H1 (cell line): ENCODE data around the gene RAMP1. TPM values are rescaled to one million over a fixed set of nuclear protein-coding genes. Genes with fewer than 3 reads are reported as not detected.
A peak's percentile ranks its signal among the peaks of the same experiment; 100 is the strongest.

ENCODE experiments used
- CTCF ChIA-PET: fragments of 300-600 bp; sonication (Branson Sonifier 250); formaldehyde crosslinking; loops from one replicate; lab custom pipeline; 2021; ENCODE audit not compliant: partially characterized antibody; lab: Charles Lee
- POLR2A ChIA-PET: fragments of 300-600 bp; sonication (Branson Sonifier 250); formaldehyde crosslinking; loops from one replicate; lab custom pipeline; 2021; ENCODE audit warnings: inconsistent platforms; ENCODE audit not compliant: partially characterized antibody; lab: Charles Lee
- DNase-seq, 2 experiments: peaks; one replicate each; pipeline versions ENCODE4 v3.0.0 to v3.0.0-alpha.2; 2010 to 2022; ENCODE audit warnings: low spot score in 2 of 2, low read depth in 1 of 2, mixed read lengths in 1 of 2
- FAIRE-seq: peaks from 2 replicates; lab custom pipeline; 2011; peaks lifted over from hg19 to GRCh38; lab: Jason Lieb, UNC
- H2AFZ ChIP-seq: 2 replicates; pipeline ENCODE4 v1.8.1; 2012; ENCODE audit warnings: low read length, inconsistent platforms
- H2AK5ac ChIP-seq: 2 replicates; pipeline ENCODE4 v1.6.1; 2013; ENCODE audit warnings: low read depth, low read length
- H2BK120ac ChIP-seq: replicated peaks from 2 replicates; pipeline ENCODE3; 2013; ENCODE audit warnings: low read depth, low read length, inconsistent platforms
- H2BK12ac ChIP-seq: 2 replicates; pipeline ENCODE4 v1.6.1; 2013; ENCODE audit warnings: low read depth, low read length
- H2BK15ac ChIP-seq: 2 replicates; pipeline ENCODE4 v1.6.1; 2013; ENCODE audit warnings: low read length
- H2BK20ac ChIP-seq: 2 replicates; pipeline ENCODE4 v1.6.1; 2013; ENCODE audit warnings: low read length
- H2BK5ac ChIP-seq: 2 replicates; pipeline ENCODE4 v1.6.1; 2013; ENCODE audit warnings: low read depth, low read length
- H3K14ac ChIP-seq: 2 replicates; pipeline ENCODE4 v1.6.1; 2013; ENCODE audit warnings: inconsistent platforms; ENCODE audit not compliant: insufficient read length
- H3K18ac ChIP-seq: 2 replicates; pipeline ENCODE4 v1.6.1; 2013; ENCODE audit warnings: low read length; ENCODE audit errors: extremely low read depth
- H3K23ac ChIP-seq: 2 replicates; pipeline ENCODE4 v1.6.1; 2013; ENCODE audit warnings: inconsistent platforms; ENCODE audit not compliant: insufficient read length
- H3K23me2 ChIP-seq: 2 replicates; pipeline ENCODE4 v1.6.1; 2013; ENCODE audit warnings: low read depth, low read length
- H3K27ac ChIP-seq: 2 replicates; pipeline ENCODE4 v1.6.1; 2011; ENCODE audit warnings: low read depth, low read length, inconsistent platforms
- H3K27me3 ChIP-seq, 4 experiments: replicated peaks in 1 of 4; 1 replicate in 1 of 4; 2 replicates in 3 of 4; pipeline versions ENCODE4 v1.6.1 to v1.8.1; 2011 to 2013; ENCODE audit warnings: low read length in 3 of 4, mild to moderate bottlenecking in 3 of 4, inconsistent platforms in 2 of 4, mixed read lengths in 2 of 4, moderate library complexity in 1 of 4; ENCODE audit not compliant: control insufficient read depth in 3 of 4, insufficient read depth in 3 of 4; ENCODE audit errors: extremely low read depth in 1 of 4
- H3K36me3 ChIP-seq, 4 experiments: 2 replicates each; pipeline versions ENCODE4 v1.6.1 to v1.8.1; 2011 to 2013; ENCODE audit warnings: mild to moderate bottlenecking in 4 of 4, low read length in 3 of 4, moderate library complexity in 2 of 4, control low read depth in 1 of 4, inconsistent platforms in 1 of 4; ENCODE audit not compliant: insufficient read depth in 4 of 4, control insufficient read depth in 2 of 4
- H3K4ac ChIP-seq: replicated peaks from 2 replicates; pipeline ENCODE3; 2013; ENCODE audit warnings: low read length, low read depth, mixed read lengths, inconsistent platforms; ENCODE audit not compliant: insufficient read length
- H3K4me1 ChIP-seq, 4 experiments: replicated peaks in 1 of 4; 1 replicate in 1 of 4; 2 replicates in 3 of 4; pipeline versions ENCODE4 v1.6.1 to v1.8.1; 2011 to 2013; ENCODE audit warnings: low read length in 3 of 4, inconsistent platforms in 2 of 4, mixed read lengths in 1 of 4; ENCODE audit not compliant: insufficient read depth in 4 of 4, control insufficient read depth in 3 of 4
- H3K4me2 ChIP-seq, 2 experiments: 2 replicates each; pipeline versions ENCODE4 v1.6.1 to v1.8.1; 2011 to 2013; ENCODE audit warnings: low read depth in 2 of 2, low read length in 2 of 2, control low read depth in 1 of 2, inconsistent platforms in 1 of 2, mild to moderate bottlenecking in 1 of 2; ENCODE audit not compliant: insufficient read depth in 1 of 2
- H3K4me3 ChIP-seq, 4 experiments: fragments of 200-600, 300-600 bp in 1 of 4; sonication (generic), shearing (Covaris generic), sonication (Bioruptor Twin) in 1 of 4; 2 replicates each; pipeline versions ENCODE4 v1.5.1 to v1.8.1; 2011 to 2016; ENCODE audit warnings: low read length in 4 of 4, low read depth in 3 of 4, control low read depth in 2 of 4, inconsistent platforms in 2 of 4, mild to moderate bottlenecking in 2 of 4, mixed read lengths in 1 of 4, moderate library complexity in 1 of 4; ENCODE audit not compliant: insufficient read depth in 2 of 4; ENCODE audit errors: extremely low read depth in 1 of 4
- H3K56ac ChIP-seq: replicated peaks from 2 replicates; pipeline ENCODE3; 2013; ENCODE audit warnings: low read depth, mild to moderate bottlenecking, mixed read lengths, low read length, inconsistent platforms; ENCODE audit not compliant: insufficient read length
- H3K79me1 ChIP-seq: 2 replicates; pipeline ENCODE4 v1.6.1; 2013; ENCODE audit warnings: low read depth, low read length, control low read depth
- H3K79me2 ChIP-seq, 2 experiments: 2 replicates each; pipeline versions ENCODE4 v1.6.1 to v1.8.1; 2012 to 2013; ENCODE audit warnings: low read length in 2 of 2, mild to moderate bottlenecking in 2 of 2, inconsistent platforms in 1 of 2; ENCODE audit not compliant: insufficient read depth in 2 of 2, control insufficient read depth in 1 of 2
- H3K9ac ChIP-seq, 4 experiments: replicated peaks in 1 of 4; 1 replicate in 1 of 4; 2 replicates in 3 of 4; pipeline versions ENCODE4 v1.6.1 to v1.8.1; 2011 to 2013; ENCODE audit warnings: low read depth in 3 of 4, low read length in 3 of 4, control low read depth in 2 of 4, mild to moderate bottlenecking in 2 of 4, moderate library complexity in 2 of 4, inconsistent platforms in 1 of 4; ENCODE audit errors: extremely low read depth in 1 of 4
- H3K9me3 ChIP-seq, 2 experiments: 2 replicates each; pipeline versions ENCODE4 v1.6.1 to v1.8.1; 2012 to 2013; ENCODE audit warnings: mild to moderate bottlenecking in 2 of 2, moderate library complexity in 2 of 2, control low read depth in 1 of 2, inconsistent platforms in 1 of 2, low read depth in 1 of 2, low read length in 1 of 2, mixed read lengths in 1 of 2; ENCODE audit not compliant: insufficient read depth in 2 of 2
- H4K20me1 ChIP-seq, 2 experiments: replicated peaks in 1 of 2; 2 replicates each; pipeline versions ENCODE3 to v1.8.1; 2011 to 2013; ENCODE audit warnings: inconsistent platforms in 2 of 2, low read length in 2 of 2, mild to moderate bottlenecking in 1 of 2; ENCODE audit not compliant: insufficient read depth in 2 of 2, control insufficient read depth in 1 of 2
- H4K5ac ChIP-seq: 2 replicates; pipeline ENCODE4 v1.6.1; 2013; ENCODE audit warnings: low read length, low read depth, mixed read lengths, inconsistent platforms; ENCODE audit not compliant: insufficient read length
- H4K8ac ChIP-seq: 2 replicates; pipeline ENCODE4 v1.8.0; 2013; ENCODE audit warnings: mild to moderate bottlenecking, moderate library complexity, low read length, inconsistent platforms; ENCODE audit not compliant: insufficient read depth; ENCODE audit errors: extremely low read depth
- H4K91ac ChIP-seq: replicated peaks from 2 replicates; pipeline ENCODE3; 2013; ENCODE audit warnings: low read length, mixed read lengths, inconsistent platforms; ENCODE audit not compliant: insufficient read length
- ASH2L ChIP-seq: fragments of 200-600, 300-600 bp; sonication (generic); IDR thresholded peaks from one replicate; pipeline ENCODE4 v1.7.1; 2017; ENCODE audit warnings: low read length
- BACH1 ChIP-seq: IDR thresholded peaks from 2 replicates; pipeline ENCODE4 v1.6.1; 2012; ENCODE audit warnings: low read length, improper control_type of control experiment
- CREB1 ChIP-seq: IDR thresholded peaks from 2 replicates; pipeline ENCODE4 v1.6.1; 2012; ENCODE audit warnings: inconsistent platforms
- EGR1 ChIP-seq: IDR thresholded peaks from 2 replicates; pipeline ENCODE4 v1.6.1; 2011; ENCODE audit warnings: low read depth, low read length, borderline replicate concordance
- HDAC6 ChIP-seq: IDR thresholded peaks from one replicate; pipeline ENCODE4 v1.7.1; 2012; ENCODE audit warnings: low read depth, mild to moderate bottlenecking, inconsistent platforms, low read length, moderate library complexity
- JUN ChIP-seq: IDR thresholded peaks from 2 replicates; pipeline ENCODE4 v1.6.1; 2011; ENCODE audit warnings: low read depth, mild to moderate bottlenecking, improper control_type of control experiment, low read length
- POLR2A ChIP-seq, 2 experiments: IDR thresholded peaks; 1 replicate in 1 of 2; 2 replicates in 1 of 2; pipeline ENCODE4 v1.6.1; 2011; ENCODE audit warnings: low read depth in 2 of 2, low read length in 2 of 2, mild to moderate bottlenecking in 2 of 2; ENCODE audit errors: control extremely low read depth in 1 of 2
- POU5F1 ChIP-seq: IDR thresholded peaks from 2 replicates; pipeline ENCODE4 v1.6.1; 2011; ENCODE audit warnings: low read depth, mild to moderate bottlenecking, low read length, moderate library complexity
- RBBP5 ChIP-seq: IDR thresholded peaks from 2 replicates; pipeline ENCODE4 v1.7.1; 2012; ENCODE audit warnings: low read depth, mild to moderate bottlenecking, inconsistent platforms, low read length, moderate library complexity, borderline replicate concordance
- SRF ChIP-seq: IDR thresholded peaks from 2 replicates; pipeline ENCODE4 v1.6.1; 2011; ENCODE audit warnings: mild to moderate bottlenecking, low read depth, low read length, moderate library complexity
- TAF7 ChIP-seq: optimal IDR thresholded peaks from 2 replicates; pipeline ENCODE3; 2011; ENCODE audit warnings: low read depth, mild to moderate bottlenecking, inconsistent platforms, low read length, moderate library complexity, borderline replicate concordance
- ZNF274 ChIP-seq: IDR thresholded peaks from 2 replicates; pipeline ENCODE4 v1.7.0; 2012; ENCODE audit warnings: low read length, borderline replicate concordance; ENCODE audit errors: extremely low read depth
- WGBS, 2 experiments: shearing (Covaris generic) in 1 of 2; methylation state at CpG; one replicate each; pipeline versions ENCODE4 v1.1.6 to v1.1.7; 2013 to 2015; ENCODE audit warnings: low lambda C conversion rate in 2 of 2, mixed read lengths in 2 of 2, inconsistent platforms in 1 of 2, low coverage in 1 of 2, missing lambda C conversion rate in 1 of 2; ENCODE audit not compliant: insufficient replicate concordance in 2 of 2, insufficient coverage in 1 of 2, insufficient read length in 1 of 2; ENCODE audit errors: extremely low coverage in 1 of 2, missing lambda C conversion rate in 1 of 2; 5-methylcytosine and 5-hydroxymethylcytosine counted together
- polyA plus RNA-seq, 7 experiments: library from polyadenylated mRNA; depleted of rRNA in 3 of 7; stranded (reverse) in 5 of 7; unstranded in 2 of 7; fragments of >200 nt in 5 of 7; fragments of 200-250 nt in 2 of 7; gene quantifications; 1 replicate in 5 of 7; 2 replicates in 1 of 7; 4 replicates in 1 of 7; pipeline versions ENCODE4 v1.2.1 to v1.2.3, GENCODE V29; 2011 to 2013; ENCODE audit warnings: missing spikeins in 2 of 7, mixed read lengths in 2 of 7
- total RNA-seq: library from RNA; stranded (reverse); fragmentation: NEBNext Ultra II Directional; extraction: Animal tissue kit (Norgen Biotek cat#: 25700); gene quantifications from 2 replicates; pipeline ENCODE4 v1.2.1, GENCODE V29; 2021
- TF ChIP-seq, protein P1 (sequence below): IDR thresholded peaks from 2 replicates; pipeline ENCODE4 v1.6.1; 2012; ENCODE audit warnings: low read length, inconsistent platforms

Gene RAMP1
- total and polyA plus RNA-seq, 2 of the 8 experiments (the other 6 are each of a cell fraction or from before 2014, with no cell fraction given): 0.65 to 4.3 TPM

DNA sequence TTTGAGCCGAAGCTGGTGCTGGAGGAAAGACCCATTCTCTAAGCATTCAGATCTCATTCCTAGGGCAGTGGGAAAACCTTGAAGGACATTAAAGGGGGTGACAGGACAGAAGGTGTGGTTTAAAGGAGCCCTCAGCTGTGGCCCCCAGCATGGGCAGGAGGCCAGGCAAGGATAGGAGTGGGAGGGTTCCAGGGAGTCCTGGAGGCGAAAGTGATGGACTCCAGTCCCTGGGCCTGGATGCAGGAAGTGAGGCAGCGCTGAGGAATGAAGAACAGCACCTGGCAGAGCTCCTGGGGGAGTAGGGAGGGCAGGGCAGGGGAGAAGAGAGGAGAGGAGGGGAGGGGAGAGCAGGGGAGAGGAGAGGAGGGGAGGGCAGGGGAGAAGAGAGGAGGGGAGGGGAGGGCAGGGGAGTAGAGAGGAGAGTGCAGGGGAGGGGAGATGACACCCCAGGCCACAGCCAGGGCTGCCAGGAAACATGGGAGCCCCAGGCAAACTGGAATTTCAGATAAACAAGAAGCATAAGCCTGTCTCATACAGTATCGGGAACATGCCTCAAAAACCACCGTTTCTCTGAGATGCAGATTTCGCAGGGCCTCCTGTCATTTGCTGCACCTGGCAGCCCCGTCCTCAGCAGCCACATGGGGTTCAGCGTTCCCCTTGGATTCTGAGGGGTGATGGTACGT is 5.7 kb downstream of the RAMP1 start:
- Histone ChIP-seq H3K27me3 (peaks cover 5 to 13% (median 11%) of the 10 kb centered on the region in 4 experiments), H3K18ac (0 out of 2 replicates have a peak overlapping the region, but pooled peaks have one; percentile 19), H2AK5ac (no peak overlapping the region), H3K79me1 (no peaks in the 10 kb centered on the region), H3K4me2 (no peak overlapping the region), H2BK5ac (no peak overlapping the region; the same call in 1 of the 2 replicates), H2BK12ac (peak overlapping the region; percentile 63; the same call in 1 of the 2 replicates), H3K4ac (no peak overlapping the region), H3K27ac (no peak overlapping the region), H3K36me3 (no peaks in the 10 kb centered on the region), H2AFZ (no peak overlapping the region), H3K23ac (no peak overlapping the region), H3K14ac (no peak overlapping the region), H4K91ac (no peak overlapping the region), H3K4me3 (no peak overlapping the region), H3K79me2 (no peaks in the 10 kb centered on the region), H4K20me1 (no peaks in the 10 kb centered on the region), H2BK20ac (no peak overlapping the region), H2BK120ac (no peak overlapping the region), H3K23me2 (peaks cover under 1% of the 10 kb centered on the region; the same call in 1 of the 2 replicates), H2BK15ac (no peak overlapping the region), H4K8ac (no peak overlapping the region), H3K9me3 (no peaks in the 10 kb centered on the region), H3K9ac (no peak overlapping the region), H3K4me1 (peaks cover 0 to 7% (median 2%) of the 10 kb centered on the region in 4 experiments; a peak in 3 of 7 replicates), H3K56ac (no peak overlapping the region), H4K5ac (no peak overlapping the region)
- WGBS, 2 experiments: 75% methylated on average over 9 of the region's 9 CpGs; no CpG with 5 or more reads in 1 of the 2 experiments
- ChIA-PET CTCF (no interaction called here), POLR2A (no interaction called here)
- FAIRE-seq (no peak), DNase-seq (peak in 1 of 2 experiments; percentile 38)
- no peak for TF ChIP-seq POLR2A (IDR thresholded peaks at IDR 0.05; ENCODE audit: control extremely low read depth in 1 of 2, low read depth in 2 of 2, low read length in 2 of 2)
- no peak for TF ChIP-seq HDAC6
- no peak for TF ChIP-seq ZNF274
- TF ChIP-seq BACH1: no peak
- no peak for TF ChIP-seq EGR1
- no peak for TF ChIP-seq TAF7
- TF ChIP-seq, protein P1, sequence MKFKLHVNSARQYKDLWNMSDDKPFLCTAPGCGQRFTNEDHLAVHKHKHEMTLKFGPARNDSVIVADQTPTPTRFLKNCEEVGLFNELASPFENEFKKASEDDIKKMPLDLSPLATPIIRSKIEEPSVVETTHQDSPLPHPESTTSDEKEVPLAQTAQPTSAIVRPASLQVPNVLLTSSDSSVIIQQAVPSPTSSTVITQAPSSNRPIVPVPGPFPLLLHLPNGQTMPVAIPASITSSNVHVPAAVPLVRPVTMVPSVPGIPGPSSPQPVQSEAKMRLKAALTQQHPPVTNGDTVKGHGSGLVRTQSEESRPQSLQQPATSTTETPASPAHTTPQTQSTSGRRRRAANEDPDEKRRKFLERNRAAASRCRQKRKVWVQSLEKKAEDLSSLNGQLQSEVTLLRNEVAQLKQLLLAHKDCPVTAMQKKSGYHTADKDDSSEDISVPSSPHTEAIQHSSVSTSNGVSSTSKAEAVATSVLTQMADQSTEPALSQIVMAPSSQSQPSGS: no peak
- no peak for TF ChIP-seq SRF
- TF ChIP-seq POU5F1: no peak
- TF ChIP-seq ASH2L: no peak
- TF ChIP-seq CREB1: no peak
- no peak for TF ChIP-seq RBBP5
- no peak for TF ChIP-seq JUN
